Measurements from ENCODE around the gene RAI1. TPM values are rescaled to one million over a fixed set of nuclear protein-coding genes. Genes with fewer than 3 reads are reported as not detected.

Gene RAI1
- total and polyA plus RNA-seq, 2 experiments from 2014 or later: 0.87 to 0.89 TPM

GRCh38 chr17:17702449-17703139, 21.3 kb downstream of the RAI1 start (continued):
- TF ChIP-seq, protein P1, sequence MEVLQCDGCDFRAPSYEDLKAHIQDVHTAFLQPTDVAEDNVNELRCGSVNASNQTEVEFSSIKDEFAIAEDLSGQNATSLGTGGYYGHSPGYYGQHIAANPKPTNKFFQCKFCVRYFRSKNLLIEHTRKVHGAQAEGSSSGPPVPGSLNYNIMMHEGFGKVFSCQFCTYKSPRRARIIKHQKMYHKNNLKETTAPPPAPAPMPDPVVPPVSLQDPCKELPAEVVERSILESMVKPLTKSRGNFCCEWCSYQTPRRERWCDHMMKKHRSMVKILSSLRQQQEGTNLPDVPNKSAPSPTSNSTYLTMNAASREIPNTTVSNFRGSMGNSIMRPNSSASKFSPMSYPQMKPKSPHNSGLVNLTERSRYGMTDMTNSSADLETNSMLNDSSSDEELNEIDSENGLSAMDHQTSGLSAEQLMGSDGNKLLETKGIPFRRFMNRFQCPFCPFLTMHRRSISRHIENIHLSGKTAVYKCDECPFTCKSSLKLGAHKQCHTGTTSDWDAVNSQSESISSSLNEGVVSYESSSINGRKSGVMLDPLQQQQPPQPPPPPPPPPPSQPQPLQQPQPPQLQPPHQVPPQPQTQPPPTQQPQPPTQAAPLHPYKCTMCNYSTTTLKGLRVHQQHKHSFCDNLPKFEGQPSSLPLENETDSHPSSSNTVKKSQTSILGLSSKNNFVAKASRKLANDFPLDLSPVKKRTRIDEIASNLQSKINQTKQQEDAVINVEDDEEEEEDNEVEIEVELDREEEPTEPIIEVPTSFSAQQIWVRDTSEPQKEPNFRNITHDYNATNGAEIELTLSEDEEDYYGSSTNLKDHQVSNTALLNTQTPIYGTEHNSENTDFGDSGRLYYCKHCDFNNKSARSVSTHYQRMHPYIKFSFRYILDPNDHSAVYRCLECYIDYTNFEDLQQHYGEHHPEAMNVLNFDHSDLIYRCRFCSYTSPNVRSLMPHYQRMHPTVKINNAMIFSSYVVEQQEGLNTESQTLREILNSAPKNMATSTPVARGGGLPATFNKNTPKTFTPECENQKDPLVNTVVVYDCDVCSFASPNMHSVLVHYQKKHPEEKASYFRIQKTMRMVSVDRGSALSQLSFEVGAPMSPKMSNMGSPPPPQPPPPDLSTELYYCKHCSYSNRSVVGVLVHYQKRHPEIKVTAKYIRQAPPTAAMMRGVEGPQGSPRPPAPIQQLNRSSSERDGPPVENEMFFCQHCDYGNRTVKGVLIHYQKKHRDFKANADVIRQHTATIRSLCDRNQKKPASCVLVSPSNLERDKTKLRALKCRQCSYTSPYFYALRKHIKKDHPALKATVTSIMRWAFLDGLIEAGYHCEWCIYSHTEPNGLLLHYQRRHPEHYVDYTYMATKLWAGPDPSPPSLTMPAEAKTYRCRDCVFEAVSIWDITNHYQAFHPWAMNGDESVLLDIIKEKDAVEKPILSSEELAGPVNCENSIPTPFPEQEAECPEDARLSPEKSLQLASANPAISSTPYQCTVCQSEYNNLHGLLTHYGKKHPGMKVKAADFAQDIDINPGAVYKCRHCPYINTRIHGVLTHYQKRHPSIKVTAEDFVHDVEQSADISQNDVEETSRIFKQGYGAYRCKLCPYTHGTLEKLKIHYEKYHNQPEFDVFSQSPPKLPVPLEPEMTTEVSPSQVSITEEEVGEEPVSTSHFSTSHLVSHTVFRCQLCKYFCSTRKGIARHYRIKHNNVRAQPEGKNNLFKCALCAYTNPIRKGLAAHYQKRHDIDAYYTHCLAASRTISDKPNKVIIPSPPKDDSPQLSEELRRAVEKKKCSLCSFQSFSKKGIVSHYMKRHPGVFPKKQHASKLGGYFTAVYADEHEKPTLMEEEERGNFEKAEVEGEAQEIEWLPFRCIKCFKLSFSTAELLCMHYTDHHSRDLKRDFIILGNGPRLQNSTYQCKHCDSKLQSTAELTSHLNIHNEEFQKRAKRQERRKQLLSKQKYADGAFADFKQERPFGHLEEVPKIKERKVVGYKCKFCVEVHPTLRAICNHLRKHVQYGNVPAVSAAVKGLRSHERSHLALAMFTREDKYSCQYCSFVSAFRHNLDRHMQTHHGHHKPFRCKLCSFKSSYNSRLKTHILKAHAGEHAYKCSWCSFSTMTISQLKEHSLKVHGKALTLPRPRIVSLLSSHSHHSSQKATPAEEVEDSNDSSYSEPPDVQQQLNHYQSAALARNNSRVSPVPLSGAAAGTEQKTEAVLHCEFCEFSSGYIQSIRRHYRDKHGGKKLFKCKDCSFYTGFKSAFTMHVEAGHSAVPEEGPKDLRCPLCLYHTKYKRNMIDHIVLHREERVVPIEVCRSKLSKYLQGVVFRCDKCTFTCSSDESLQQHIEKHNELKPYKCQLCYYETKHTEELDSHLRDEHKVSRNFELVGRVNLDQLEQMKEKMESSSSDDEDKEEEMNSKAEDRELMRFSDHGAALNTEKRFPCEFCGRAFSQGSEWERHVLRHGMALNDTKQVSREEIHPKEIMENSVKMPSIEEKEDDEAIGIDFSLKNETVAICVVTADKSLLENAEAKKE (CRISPR knock-in tag; IDR thresholded peaks at IDR 0.05): no peak
- no peak for TF ChIP-seq CTCF (conservative IDR thresholded peaks at IDR 0.05; ENCODE audit: low read depth in 2 of 2)

GRCh38 chr17:17703140-17703919, 22.1 kb downstream of the RAI1 start:
- peaks cover 23% of the 10 kb centered on the region for H3F3A ChIP-seq (replicated peaks; ENCODE audit: low read depth)
- Mint-ChIP-seq H3K36me3 (ENCODE audit: low read depth) (no peaks in the 10 kb centered on the region), H3K4me3 (no peak overlapping the region; the same call in 2 of the 3 replicates), H3K27ac (no peak overlapping the region), H3K4me1 (peaks cover 48% of the 10 kb centered on the region), H3K27me3 (ENCODE audit: insufficient read depth, low read depth, poor library complexity) (peaks cover 85% of the 10 kb centered on the region), H3K9me3 (no peaks in the 10 kb centered on the region; the same call in 2 of the 3 replicates)
- peaks cover 100% of the 10 kb centered on the region for H3K27me3 ChIP-seq (ENCODE audit: insufficient read depth)
- peaks cover 21% of the 10 kb centered on the region for H4K20me1 ChIP-seq (replicated peaks; ENCODE audit: insufficient read depth)
- no peak overlapping the region for H2AFZ ChIP-seq
- H3K4me3 ChIP-seq: no peak overlapping the region
- no peak overlapping the region for H3K4me2 ChIP-seq
- H3K9me2 ChIP-seq (ENCODE audit: insufficient read depth): no peaks in the 10 kb centered on the region
- H3K79me2 ChIP-seq (replicated peaks; ENCODE audit: insufficient read depth): no peaks in the 10 kb centered on the region
- H3K36me3 ChIP-seq (ENCODE audit: insufficient read depth): no peaks in the 10 kb centered on the region
- DNase-seq (ENCODE audit: low spot score) (peak; percentile 80), ATAC-seq (peak; percentile 8; the same call in 2 of the 3 replicates)
- peak; percentile 22 to 73; a peak in 3 of 4 replicates for TF ChIP-seq CTCF (conservative IDR thresholded peaks at IDR 0.05; ENCODE audit: low read depth in 2 of 2)
- TF ChIP-seq REST (IDR thresholded peaks at IDR 0.05; ENCODE audit: unreplicated experiment): peak; percentile 26
- no peak for TF ChIP-seq NANOG (IDR thresholded peaks at IDR 0.05; ENCODE audit: borderline replicate concordance)
- TF ChIP-seq, protein P2, sequence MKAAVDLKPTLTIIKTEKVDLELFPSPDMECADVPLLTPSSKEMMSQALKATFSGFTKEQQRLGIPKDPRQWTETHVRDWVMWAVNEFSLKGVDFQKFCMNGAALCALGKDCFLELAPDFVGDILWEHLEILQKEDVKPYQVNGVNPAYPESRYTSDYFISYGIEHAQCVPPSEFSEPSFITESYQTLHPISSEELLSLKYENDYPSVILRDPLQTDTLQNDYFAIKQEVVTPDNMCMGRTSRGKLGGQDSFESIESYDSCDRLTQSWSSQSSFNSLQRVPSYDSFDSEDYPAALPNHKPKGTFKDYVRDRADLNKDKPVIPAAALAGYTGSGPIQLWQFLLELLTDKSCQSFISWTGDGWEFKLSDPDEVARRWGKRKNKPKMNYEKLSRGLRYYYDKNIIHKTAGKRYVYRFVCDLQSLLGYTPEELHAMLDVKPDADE (IDR thresholded peaks at IDR 0.05): 0 out of 2 replicates have a peak, but pooled peaks have one; percentile 13
- TF ChIP-seq CREB1 (CRISPR knock-in tag; IDR thresholded peaks at IDR 0.05; ENCODE audit: low read depth): 0 out of 2 replicates have a peak, but pooled peaks have one; percentile 54
- peaks cover 37% of the 10 kb centered on the region for H3K4me1 ChIP-seq (ENCODE audit: insufficient read depth)
- H3K27ac ChIP-seq (ENCODE audit: low read depth): no peak overlapping the region

Data from GM23338 (cell line).